H9 (cell line): ENCODE results near the gene MTHFD1L. TPM values are rescaled to one million over a fixed set of nuclear protein-coding genes. Genes with fewer than 3 reads are reported as not detected.

Experiments used
- DNase-seq: peaks from one replicate; pipeline ENCODE4 v3.0.0-alpha.2; 2017
- H2AFZ ChIP-seq: one replicate; pipeline ENCODE4 v1.6.1; 2013; ENCODE audit warnings: mild to moderate bottlenecking, low read length, control low read depth, moderate library complexity
- H2AK5ac ChIP-seq: 2 replicates; pipeline ENCODE4 v1.6.1; 2013; ENCODE audit warnings: low read length, control low read depth, mixed read lengths; ENCODE audit not compliant: insufficient read length
- H2BK120ac ChIP-seq: one replicate; pipeline ENCODE4 v1.6.1; 2013; ENCODE audit warnings: low read depth, mild to moderate bottlenecking, low read length, control low read depth, inconsistent platforms; ENCODE audit not compliant: poor library complexity, severe bottlenecking
- H2BK12ac ChIP-seq: 2 replicates; pipeline ENCODE4 v1.6.1; 2013; ENCODE audit warnings: low read length, control low read depth, mixed read lengths, low read depth; ENCODE audit not compliant: insufficient read length
- H2BK15ac ChIP-seq: 2 replicates; pipeline ENCODE4 v1.6.1; 2013; ENCODE audit warnings: low read depth, low read length, control low read depth
- H2BK20ac ChIP-seq: one replicate; pipeline ENCODE4 v1.6.1; 2013; ENCODE audit warnings: low read depth, mild to moderate bottlenecking, low read length, control low read depth, inconsistent platforms; ENCODE audit not compliant: poor library complexity, severe bottlenecking
- H2BK5ac ChIP-seq: 2 replicates; pipeline ENCODE4 v1.6.1; 2013; ENCODE audit warnings: low read length, control low read depth, mixed read lengths; ENCODE audit not compliant: insufficient read length
- H3K14ac ChIP-seq: 2 replicates; pipeline ENCODE4 v1.6.1; 2013; ENCODE audit warnings: low read length, control low read depth; ENCODE audit not compliant: insufficient read depth
- H3K18ac ChIP-seq: 2 replicates; pipeline ENCODE4 v1.6.1; 2013; ENCODE audit warnings: low read depth, mild to moderate bottlenecking, mixed read lengths, low read length, control low read depth; ENCODE audit not compliant: insufficient read length
- H3K23ac ChIP-seq: 2 replicates; pipeline ENCODE4 v1.6.1; 2013; ENCODE audit warnings: low read length, control low read depth, mixed read lengths, low read depth; ENCODE audit not compliant: insufficient read length
- H3K23me2 ChIP-seq: 2 replicates; pipeline ENCODE4 v1.6.1; 2013; ENCODE audit warnings: low read depth, mild to moderate bottlenecking, mixed read lengths, low read length, control low read depth; ENCODE audit not compliant: insufficient read length, poor library complexity, severe bottlenecking
- H3K27ac ChIP-seq: 2 replicates; pipeline ENCODE4 v1.5.1; 2013; ENCODE audit warnings: low read length, control low read depth, mixed read lengths, low read depth; ENCODE audit not compliant: insufficient read length
- H3K27me3 ChIP-seq: 2 replicates; pipeline ENCODE4 v1.6.1; 2013; ENCODE audit warnings: low read length, control low read depth, inconsistent platforms; ENCODE audit not compliant: insufficient read depth
- H3K4ac ChIP-seq: 2 replicates; pipeline ENCODE4 v1.6.1; 2013; ENCODE audit warnings: low read depth, mild to moderate bottlenecking, control low read depth, inconsistent platforms, low read length, moderate library complexity
- H3K4me1 ChIP-seq: 2 replicates; pipeline ENCODE4 v1.6.1; 2013; ENCODE audit warnings: low read length, control low read depth, inconsistent platforms; ENCODE audit not compliant: insufficient read depth
- H3K4me2 ChIP-seq: 2 replicates; pipeline ENCODE4 v1.6.1; 2013; ENCODE audit warnings: low read length, control low read depth, mixed read lengths; ENCODE audit not compliant: insufficient read length, insufficient read depth
- H3K56ac ChIP-seq: 2 replicates; pipeline ENCODE4 v1.6.1; 2013; ENCODE audit warnings: low read depth, mild to moderate bottlenecking, mixed read lengths, low read length, control low read depth; ENCODE audit not compliant: insufficient read length
- H3K79me1 ChIP-seq: 2 replicates; pipeline ENCODE4 v1.6.1; 2013; ENCODE audit warnings: low read depth, mild to moderate bottlenecking, moderate library complexity, low read length, control low read depth, inconsistent platforms; ENCODE audit not compliant: insufficient read depth, poor library complexity, severe bottlenecking
- H3K79me2 ChIP-seq: 2 replicates; pipeline ENCODE4 v1.6.1; 2013; ENCODE audit warnings: low read length, control low read depth, inconsistent platforms; ENCODE audit not compliant: insufficient read depth
- H3K9ac ChIP-seq: 2 replicates; pipeline ENCODE4 v1.6.1; 2013; ENCODE audit warnings: low read length, control low read depth, mixed read lengths; ENCODE audit not compliant: insufficient read length; ENCODE audit errors: extremely low read depth
- H3K9me3 ChIP-seq: one replicate; pipeline ENCODE4 v1.6.1; 2013; ENCODE audit warnings: low read depth, low read length, inconsistent platforms; ENCODE audit not compliant: control insufficient read depth
- H3T11ph ChIP-seq: one replicate; pipeline ENCODE4 v1.6.1; 2013; ENCODE audit warnings: mild to moderate bottlenecking, low read length, control low read depth, inconsistent platforms
- H4K20me1 ChIP-seq: one replicate; pipeline ENCODE4 v1.6.1; 2013; ENCODE audit not compliant: control insufficient read depth, insufficient read length, insufficient read depth
- H4K5ac ChIP-seq: 2 replicates; pipeline ENCODE4 v1.6.1; 2013; ENCODE audit warnings: low read depth, mild to moderate bottlenecking, mixed read lengths, low read length, control low read depth; ENCODE audit not compliant: insufficient read length
- H4K8ac ChIP-seq: replicated peaks from 2 replicates; pipeline ENCODE4 v1.6.1; 2013; ENCODE audit warnings: low read length, control low read depth, mixed read lengths, low read depth; ENCODE audit not compliant: insufficient read length
- H4K91ac ChIP-seq: 2 replicates; pipeline ENCODE4 v1.6.1; 2013; ENCODE audit warnings: low read depth, mild to moderate bottlenecking, moderate library complexity, mixed read lengths, low read length, control low read depth; ENCODE audit not compliant: insufficient read length
- H3K27ac Mint-ChIP-seq, 3 experiments: 2 replicates in 2 of 3; 3 replicates in 1 of 3; pipeline ENCODE4 v1.8.0; 2020 to 2021; ENCODE audit warnings: mixed read lengths in 3 of 3, mild to moderate bottlenecking in 1 of 3, moderate library complexity in 1 of 3
- H3K27me3 Mint-ChIP-seq: 2 replicates; pipeline ENCODE4 v1.8.0; 2021; ENCODE audit warnings: low read depth, mild to moderate bottlenecking, moderate library complexity, mixed read lengths
- H3K36me3 Mint-ChIP-seq, 3 experiments: 2 replicates in 2 of 3; 3 replicates in 1 of 3; pipeline ENCODE4 v1.8.0; 2020 to 2021; ENCODE audit warnings: low read depth in 3 of 3, mixed read lengths in 3 of 3; ENCODE audit not compliant: insufficient read depth in 1 of 3
- H3K4me1 Mint-ChIP-seq, 2 experiments: 2 replicates each; pipeline ENCODE4 v1.8.0; 2020; ENCODE audit warnings: mixed read lengths in 2 of 2
- H3K4me3 Mint-ChIP-seq, 2 experiments: 2 replicates in 1 of 2; 3 replicates in 1 of 2; pipeline ENCODE4 v1.8.0; 2020 to 2021; ENCODE audit warnings: mild to moderate bottlenecking in 2 of 2, mixed read lengths in 2 of 2, moderate library complexity in 1 of 2
- H3K9me3 Mint-ChIP-seq, 2 experiments: 2 replicates in 1 of 2; 3 replicates in 1 of 2; pipeline ENCODE4 v1.8.0; 2020; ENCODE audit warnings: mild to moderate bottlenecking in 2 of 2, mixed read lengths in 2 of 2, moderate library complexity in 1 of 2
- CTCF ChIP-seq: fragments of 200-600 bp; sonication (generic); conservative IDR thresholded peaks from 3 replicates; pipeline ENCODE4 v1.8.0; 2021; ENCODE audit warnings: antibody characterized with exemption, mild to moderate bottlenecking
- WGBS: extraction: QIAGEN DNeasy Blood & Tissue Kit; methylation state at CpG from one replicate; pipeline ENCODE4 v1.1.7; 2013; ENCODE audit warnings: missing lambda C conversion rate, low lambda C conversion rate, mixed read lengths; ENCODE audit not compliant: insufficient read length; ENCODE audit errors: extremely low coverage; 5-methylcytosine and 5-hydroxymethylcytosine counted together
- total RNA-seq: library from RNA; stranded (reverse); gene quantifications from 2 replicates; pipeline ENCODE4 v1.2.1, GENCODE V29; 2021

MTHFD1L gene
- total RNA-seq, 1 experiment from 2014 or later = 90.2 TPM

DNA sequence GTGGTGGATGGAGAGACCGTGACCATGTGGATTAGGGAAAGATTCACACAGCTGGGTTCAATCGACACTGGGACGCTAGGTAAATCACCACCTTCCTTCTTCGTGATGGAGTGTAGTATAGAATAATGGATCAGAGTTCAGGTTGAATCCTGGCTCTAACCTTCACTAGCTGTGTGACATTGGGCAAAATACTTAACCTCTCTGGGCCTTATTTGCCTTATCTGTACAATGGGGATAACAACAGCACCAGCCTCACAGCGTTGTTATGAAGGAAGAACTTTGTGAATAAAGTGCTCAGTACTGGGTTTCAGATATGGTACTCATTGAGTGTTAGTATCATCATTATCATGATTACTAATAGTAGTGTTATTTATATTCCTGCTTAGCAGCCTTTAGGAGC lies 248.1 kb downstream of the MTHFD1L start:
- no peaks in the 10 kb centered on the region for H3K9me3 Mint-ChIP-seq
- WGBS = no CpG with 5 or more reads among the region's 5 CpGs
- no peak for TF ChIP-seq CTCF

More for the DNA sequence above, 248.1 kb downstream of the MTHFD1L start:
- no peak overlapping the region for H3K14ac ChIP-seq
- H4K5ac ChIP-seq = no peak overlapping the region
- H3K9ac ChIP-seq = no peak overlapping the region
- H2BK15ac ChIP-seq = no peak overlapping the region
- no peak overlapping the region for H3K23ac ChIP-seq
- H3K4ac ChIP-seq = no peak overlapping the region
- no peaks in the 10 kb centered on the region for H3K9me3 ChIP-seq
- no peak overlapping the region for H3K4me2 ChIP-seq
- no peak overlapping the region for H3K4me3 Mint-ChIP-seq
- H3K36me3 Mint-ChIP-seq = no peaks in the 10 kb centered on the region; a peak in 1 of 7 replicates
- no peak overlapping the region for H3K56ac ChIP-seq
- H2BK12ac ChIP-seq = no peak overlapping the region
- no peak overlapping the region for H2AK5ac ChIP-seq
- H3K79me2 ChIP-seq = no peaks in the 10 kb centered on the region
- no peaks in the 10 kb centered on the region for H3K79me1 ChIP-seq
- no peak overlapping the region for H2AFZ ChIP-seq
- no peak overlapping the region for H4K8ac ChIP-seq
- H3T11ph ChIP-seq = no peak overlapping the region
- H3K27ac ChIP-seq = no peak overlapping the region
- no peaks in the 10 kb centered on the region for H3K27me3 ChIP-seq
- H3K27ac Mint-ChIP-seq = no peak overlapping the region
- H3K4me1 Mint-ChIP-seq = peaks cover 0 to 5% of the 10 kb centered on the region in 2 experiments; a peak in 3 of 4 replicates
- no peaks in the 10 kb centered on the region for H3K4me1 ChIP-seq
- H2BK5ac ChIP-seq = no peak overlapping the region
- no peaks in the 10 kb centered on the region for H3K27me3 Mint-ChIP-seq
- H3K23me2 ChIP-seq = no peaks in the 10 kb centered on the region
- H2BK120ac ChIP-seq = no peak overlapping the region
- H4K91ac ChIP-seq = no peak overlapping the region
- H3K18ac ChIP-seq = no peak overlapping the region
- H4K20me1 ChIP-seq = no peaks in the 10 kb centered on the region
- DNase-seq = no peak
- H2BK20ac ChIP-seq = no peak overlapping the region
